K562 (cell line): ENCODE data around the gene TLCD1. TPM values are rescaled to one million over a fixed set of nuclear protein-coding genes. Genes with fewer than 3 reads are reported as not detected.

ENCODE experiments used
- FOXJ2 ChIP-seq: fragments of 200-800 bp; sonication (Bioruptor generic); IDR thresholded peaks from 2 replicates; pipeline ENCODE4 v1.6.1; 2016; ENCODE audit warnings: missing genetic modification characterization, missing compliant biosample characterization
- GTF2A2 ChIP-seq: IDR thresholded peaks from 2 replicates; pipeline ENCODE4 v1.6.1; 2016; ENCODE audit warnings: mild to moderate bottlenecking, missing genetic modification characterization, missing compliant biosample characterization
- JUND ChIP-seq, 2 experiments: IDR thresholded peaks; 2 replicates in 1 of 2; 3 replicates in 1 of 2; pipeline ENCODE4 v1.6.1; 2011; ENCODE audit warnings: borderline replicate concordance in 2 of 2, low read depth in 2 of 2, low read length in 2 of 2, improper control_type of control experiment in 1 of 2, missing biosample characterization in 1 of 2, missing genetic modification characterization in 1 of 2, missing genetic modification reagents in 1 of 2
- MAZ ChIP-seq, 2 experiments: fragments of 450-650 bp in 1 of 2; sonication (generic) in 1 of 2; formaldehyde crosslinking; IDR thresholded peaks in 1 of 2; conservative IDR thresholded peaks in 1 of 2; 2 replicates each; pipeline versions ENCODE4 v1.4.0 to v1.5.0; 2020; ENCODE audit warnings: mild to moderate bottlenecking in 1 of 2, missing genetic modification reagents in 1 of 2
- SIX5 ChIP-seq, 2 experiments: IDR thresholded peaks; 2 replicates each; pipeline ENCODE4 v1.6.1; 2011; ENCODE audit warnings: low read length in 2 of 2, borderline replicate concordance in 1 of 2, low read depth in 1 of 2, mild to moderate bottlenecking in 1 of 2, moderate library complexity in 1 of 2; ENCODE audit not compliant: insufficient read depth in 1 of 2
- SRSF9 ChIP-seq: fragments of 200-400 bp; formaldehyde crosslinking; IDR thresholded peaks from 2 replicates; pipeline ENCODE4 v1.6.1; 2017; ENCODE audit warnings: low read depth, low read length, borderline replicate concordance
- TAF7 ChIP-seq: fragments of 450-650 bp; IDR thresholded peaks from 2 replicates; pipeline ENCODE4 v1.6.1; 2016; ENCODE audit warnings: missing genetic modification characterization, missing compliant biosample characterization
- TOE1 ChIP-seq, 2 experiments: fragments of 450-650 bp in 1 of 2; sonication (generic) in 1 of 2; formaldehyde crosslinking in 1 of 2; IDR thresholded peaks; 2 replicates each; pipeline versions ENCODE4 v1.7.1 to v1.8.0; 2016 to 2022; ENCODE audit warnings: borderline replicate concordance in 2 of 2, mild to moderate bottlenecking in 2 of 2, antibody characterized with exemption in 1 of 2, inconsistent platforms in 1 of 2, low read depth in 1 of 2, missing genetic modification reagents in 1 of 2, moderate library complexity in 1 of 2
- ZNF431 ChIP-seq: sonication (generic); formaldehyde crosslinking; IDR thresholded peaks from 2 replicates; pipeline ENCODE4 v1.8.0; 2022; ENCODE audit warnings: mild to moderate bottlenecking, missing genetic modification reagents
- ZNF699 ChIP-seq: fragments of 250-450 bp; sonication (Bioruptor Pico); IDR thresholded peaks from 2 replicates; pipeline ENCODE4 v1.8.0; 2021; ENCODE audit warnings: mild to moderate bottlenecking, moderate library complexity; ENCODE audit not compliant: insufficient replicate concordance
- ZSCAN29 ChIP-seq: fragments of 450-650 bp; IDR thresholded peaks from 2 replicates; pipeline ENCODE4 v1.6.1; 2017
- polyA plus RNA-seq, 8 experiments: library from polyadenylated mRNA; depleted of rRNA in 4 of 8; stranded (reverse) in 5 of 8; unstranded in 3 of 8; fragments of >200 nt; fragmentation: Nextera tagmentation in 2 of 8; fragmentation: Illumina TruSeq in 1 of 8; extraction: Ambion mirVana in 2 of 8; extraction: Trizol in 1 of 8; gene quantifications; 2 replicates each; pipeline versions ENCODE4 v1.2.1 to v1.2.3, GENCODE V29; 2011 to 2014; ENCODE audit warnings: inconsistent platforms in 1 of 8, missing spikeins in 1 of 8
- total RNA-seq, 7 experiments: library from RNA; depleted of rRNA in 6 of 7; stranded (reverse); fragments of >200 nt in 6 of 7; fragmentation: Illumina TruSeq in 2 of 7; extraction: Trizol in 2 of 7; gene quantifications; 2 replicates each; pipeline versions ENCODE4 v1.2.1 to v1.2.3, GENCODE V29; 2011 to 2021; ENCODE audit warnings: low replicate concordance in 1 of 7
- TF ChIP-seq, protein P1 (sequence below): fragments of 200-800 bp; sonication (Bioruptor generic); IDR thresholded peaks from 2 replicates; pipeline ENCODE4 v1.6.1; 2017; ENCODE audit warnings: missing genetic modification characterization, missing compliant biosample characterization
- TF ChIP-seq, protein P2 (sequence below): sonication (generic); formaldehyde crosslinking; IDR thresholded peaks from 2 replicates; pipeline ENCODE4 v1.8.1; 2022; ENCODE audit warnings: missing genetic modification reagents
- TF ChIP-seq, protein P3 (sequence below): fragments of 450-650 bp; IDR thresholded peaks from 2 replicates; pipeline ENCODE4 v1.7.0; 2016; ENCODE audit warnings: borderline replicate concordance
- TF ChIP-seq, protein P4 (sequence below): sonication (generic); formaldehyde crosslinking; IDR thresholded peaks from 2 replicates; pipeline ENCODE4 v1.8.0; 2022; ENCODE audit warnings: mild to moderate bottlenecking, missing genetic modification reagents, borderline replicate concordance
- TF ChIP-seq, protein P5 (sequence below): sonication (generic); formaldehyde crosslinking; IDR thresholded peaks from 2 replicates; pipeline ENCODE4 v1.9.0; 2022; ENCODE audit warnings: mild to moderate bottlenecking, missing genetic modification reagents

The TLCD1 gene
- total and polyA plus RNA-seq, 9 of the 15 experiments (the other 6 are each of a cell fraction or from before 2014, with no cell fraction given) = 6.8 to 37.7 (median 21.7) TPM

DNA sequence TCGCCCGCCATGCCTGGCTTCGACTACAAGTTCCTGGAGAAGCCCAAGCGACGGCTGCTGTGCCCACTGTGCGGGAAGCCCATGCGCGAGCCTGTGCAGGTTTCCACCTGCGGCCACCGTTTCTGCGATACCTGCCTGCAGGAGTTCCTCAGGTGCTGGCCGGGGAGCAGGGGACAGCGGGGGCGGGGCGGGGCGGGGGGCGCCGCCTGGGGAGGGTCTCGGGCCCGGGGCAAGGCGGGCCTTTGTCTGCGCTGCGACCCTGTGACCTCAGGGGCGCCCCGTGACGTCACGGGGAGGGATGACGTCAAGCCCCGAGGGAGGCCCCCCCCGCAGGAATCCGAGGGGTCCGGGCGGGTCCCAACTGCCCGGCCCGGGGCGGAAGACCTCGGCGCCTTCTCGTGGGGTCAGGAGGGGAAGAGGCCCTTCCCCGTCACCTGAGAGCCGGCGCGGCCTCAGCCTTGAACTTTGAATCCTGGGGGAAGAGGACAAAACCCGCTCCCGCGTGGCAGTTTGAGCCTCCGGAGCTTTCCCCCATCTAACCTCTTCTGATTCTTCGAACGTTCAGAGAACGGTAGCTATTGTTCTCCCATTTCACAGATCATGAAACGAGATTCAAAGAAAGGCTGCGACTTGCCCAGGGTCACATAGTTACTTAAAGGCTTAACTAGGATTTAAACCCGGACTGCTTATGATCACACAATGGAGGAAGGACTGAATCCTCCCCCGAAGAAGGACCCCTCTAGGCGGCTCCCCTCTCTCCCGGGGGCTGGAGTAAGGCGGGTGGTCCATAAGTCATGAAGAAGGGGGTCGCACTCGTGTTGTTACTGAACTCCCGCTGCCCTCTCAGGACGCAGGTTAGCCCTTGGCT, 18.3 kb upstream of the TLCD1 start (continued):
- TF ChIP-seq, protein P1, sequence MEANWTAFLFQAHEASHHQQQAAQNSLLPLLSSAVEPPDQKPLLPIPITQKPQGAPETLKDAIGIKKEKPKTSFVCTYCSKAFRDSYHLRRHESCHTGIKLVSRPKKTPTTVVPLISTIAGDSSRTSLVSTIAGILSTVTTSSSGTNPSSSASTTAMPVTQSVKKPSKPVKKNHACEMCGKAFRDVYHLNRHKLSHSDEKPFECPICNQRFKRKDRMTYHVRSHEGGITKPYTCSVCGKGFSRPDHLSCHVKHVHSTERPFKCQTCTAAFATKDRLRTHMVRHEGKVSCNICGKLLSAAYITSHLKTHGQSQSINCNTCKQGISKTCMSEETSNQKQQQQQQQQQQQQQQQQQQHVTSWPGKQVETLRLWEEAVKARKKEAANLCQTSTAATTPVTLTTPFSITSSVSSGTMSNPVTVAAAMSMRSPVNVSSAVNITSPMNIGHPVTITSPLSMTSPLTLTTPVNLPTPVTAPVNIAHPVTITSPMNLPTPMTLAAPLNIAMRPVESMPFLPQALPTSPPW (CRISPR knock-in tag) = peak; percentile 92
- TF ChIP-seq TAF7 = no peak
- TF ChIP-seq ZNF699 (CRISPR knock-in tag) = no peak
- TF ChIP-seq, protein P2, sequence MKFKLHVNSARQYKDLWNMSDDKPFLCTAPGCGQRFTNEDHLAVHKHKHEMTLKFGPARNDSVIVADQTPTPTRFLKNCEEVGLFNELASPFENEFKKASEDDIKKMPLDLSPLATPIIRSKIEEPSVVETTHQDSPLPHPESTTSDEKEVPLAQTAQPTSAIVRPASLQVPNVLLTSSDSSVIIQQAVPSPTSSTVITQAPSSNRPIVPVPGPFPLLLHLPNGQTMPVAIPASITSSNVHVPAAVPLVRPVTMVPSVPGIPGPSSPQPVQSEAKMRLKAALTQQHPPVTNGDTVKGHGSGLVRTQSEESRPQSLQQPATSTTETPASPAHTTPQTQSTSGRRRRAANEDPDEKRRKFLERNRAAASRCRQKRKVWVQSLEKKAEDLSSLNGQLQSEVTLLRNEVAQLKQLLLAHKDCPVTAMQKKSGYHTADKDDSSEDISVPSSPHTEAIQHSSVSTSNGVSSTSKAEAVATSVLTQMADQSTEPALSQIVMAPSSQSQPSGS (CRISPR knock-in tag) = no peak; the same call in 1 of the 2 replicates
- TF ChIP-seq JUND (IDR thresholded peaks at IDR 0.05; ENCODE audit: borderline replicate concordance, low read depth, low read length) = peak; percentile 70
- peak; percentile 63; the same call in 1 of the 3 replicates for TF ChIP-seq JUND (tag; IDR thresholded peaks at IDR 0.05; ENCODE audit: borderline replicate concordance, low read depth, low read length)
- TF ChIP-seq, protein P3, sequence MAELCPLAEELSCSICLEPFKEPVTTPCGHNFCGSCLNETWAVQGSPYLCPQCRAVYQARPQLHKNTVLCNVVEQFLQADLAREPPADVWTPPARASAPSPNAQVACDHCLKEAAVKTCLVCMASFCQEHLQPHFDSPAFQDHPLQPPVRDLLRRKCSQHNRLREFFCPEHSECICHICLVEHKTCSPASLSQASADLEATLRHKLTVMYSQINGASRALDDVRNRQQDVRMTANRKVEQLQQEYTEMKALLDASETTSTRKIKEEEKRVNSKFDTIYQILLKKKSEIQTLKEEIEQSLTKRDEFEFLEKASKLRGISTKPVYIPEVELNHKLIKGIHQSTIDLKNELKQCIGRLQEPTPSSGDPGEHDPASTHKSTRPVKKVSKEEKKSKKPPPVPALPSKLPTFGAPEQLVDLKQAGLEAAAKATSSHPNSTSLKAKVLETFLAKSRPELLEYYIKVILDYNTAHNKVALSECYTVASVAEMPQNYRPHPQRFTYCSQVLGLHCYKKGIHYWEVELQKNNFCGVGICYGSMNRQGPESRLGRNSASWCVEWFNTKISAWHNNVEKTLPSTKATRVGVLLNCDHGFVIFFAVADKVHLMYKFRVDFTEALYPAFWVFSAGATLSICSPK = no peak
- TF ChIP-seq, protein P4, sequence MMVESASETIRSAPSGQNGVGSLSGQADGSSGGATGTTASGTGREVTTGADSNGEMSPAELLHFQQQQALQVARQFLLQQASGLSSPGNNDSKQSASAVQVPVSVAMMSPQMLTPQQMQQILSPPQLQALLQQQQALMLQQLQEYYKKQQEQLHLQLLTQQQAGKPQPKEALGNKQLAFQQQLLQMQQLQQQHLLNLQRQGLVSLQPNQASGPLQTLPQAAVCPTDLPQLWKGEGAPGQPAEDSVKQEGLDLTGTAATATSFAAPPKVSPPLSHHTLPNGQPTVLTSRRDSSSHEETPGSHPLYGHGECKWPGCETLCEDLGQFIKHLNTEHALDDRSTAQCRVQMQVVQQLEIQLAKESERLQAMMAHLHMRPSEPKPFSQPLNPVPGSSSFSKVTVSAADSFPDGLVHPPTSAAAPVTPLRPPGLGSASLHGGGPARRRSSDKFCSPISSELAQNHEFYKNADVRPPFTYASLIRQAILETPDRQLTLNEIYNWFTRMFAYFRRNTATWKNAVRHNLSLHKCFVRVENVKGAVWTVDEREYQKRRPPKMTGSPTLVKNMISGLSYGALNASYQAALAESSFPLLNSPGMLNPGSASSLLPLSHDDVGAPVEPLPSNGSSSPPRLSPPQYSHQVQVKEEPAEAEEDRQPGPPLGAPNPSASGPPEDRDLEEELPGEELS (CRISPR knock-in tag) = no peak; the same call in 1 of the 2 replicates
- peak; percentile 98 to 100 for TF ChIP-seq MAZ (CRISPR knock-in tag; conservative IDR thresholded peaks at IDR 0.05 in 1 of 2, IDR thresholded peaks at IDR 0.05 in 1 of 2)
- no peak for TF ChIP-seq SRSF9
- no peak; the same call in 1 of the 2 replicates for TF ChIP-seq TOE1 (IDR thresholded peaks at IDR 0.05; ENCODE audit: borderline replicate concordance)
- TF ChIP-seq TOE1 (CRISPR knock-in tag; IDR thresholded peaks at IDR 0.05; ENCODE audit: borderline replicate concordance, low read depth) = 0 out of 2 replicates have a peak, but pooled peaks have one; percentile 54
- TF ChIP-seq, protein P5, sequence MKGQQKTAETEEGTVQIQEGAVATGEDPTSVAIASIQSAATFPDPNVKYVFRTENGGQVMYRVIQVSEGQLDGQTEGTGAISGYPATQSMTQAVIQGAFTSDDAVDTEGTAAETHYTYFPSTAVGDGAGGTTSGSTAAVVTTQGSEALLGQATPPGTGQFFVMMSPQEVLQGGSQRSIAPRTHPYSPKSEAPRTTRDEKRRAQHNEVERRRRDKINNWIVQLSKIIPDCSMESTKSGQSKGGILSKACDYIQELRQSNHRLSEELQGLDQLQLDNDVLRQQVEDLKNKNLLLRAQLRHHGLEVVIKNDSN (CRISPR knock-in tag) = no peak
- TF ChIP-seq SIX5 (IDR thresholded peaks at IDR 0.05; ENCODE audit: borderline replicate concordance in 1 of 2, insufficient read depth in 1 of 2, low read depth in 1 of 2, low read length in 2 of 2) = no peak
- TF ChIP-seq ZNF431 (CRISPR knock-in tag) = no peak; the same call in none of the 2 replicates
- no peak for TF ChIP-seq GTF2A2 (tag)
- no peak for TF ChIP-seq ZSCAN29
- no peak for TF ChIP-seq FOXJ2 (tag)
